DOHH2 (cell line): ENCODE results near the gene SLC6A13.

Experiments
- H3F3A ChIP-seq: fragments of 200-600 bp; sonication (generic), shearing (Covaris generic); 2 replicates; pipeline ENCODE4 v1.6.0; 2016; ENCODE audit warnings: antibody characterized with exemption, mild to moderate bottlenecking; ENCODE audit not compliant: control insufficient read depth, insufficient read depth
- H3K27ac ChIP-seq: fragments of 200-600 bp; sonication (generic); 2 replicates; pipeline ENCODE4 v1.5.1; 2014; ENCODE audit warnings: low read depth, mild to moderate bottlenecking, low read length, moderate library complexity
- H3K27me3 ChIP-seq: fragments of 200-600 bp; sonication (generic); 2 replicates; pipeline ENCODE4 v1.6.1; 2014; ENCODE audit warnings: mild to moderate bottlenecking, low read length, mixed read lengths; ENCODE audit not compliant: control insufficient read depth
- H3K36me3 ChIP-seq: fragments of 200-600 bp; sonication (generic); 2 replicates; pipeline ENCODE4 v1.6.1; 2014; ENCODE audit warnings: mild to moderate bottlenecking, low read length, moderate library complexity, mixed read lengths; ENCODE audit not compliant: control insufficient read depth
- H3K4me1 ChIP-seq: fragments of 200-600 bp; sonication (generic); 2 replicates; pipeline ENCODE4 v1.6.1; 2014; ENCODE audit warnings: mild to moderate bottlenecking, low read length, mixed read lengths; ENCODE audit not compliant: control insufficient read depth
- H3K4me2 ChIP-seq: fragments of 200-600 bp; sonication (generic); 2 replicates; pipeline ENCODE4 v1.6.0; 2014; ENCODE audit warnings: mild to moderate bottlenecking, low read length, moderate library complexity
- H3K4me3 ChIP-seq: fragments of 200-600 bp; sonication (generic); 2 replicates; pipeline ENCODE4 v1.5.1; 2014; ENCODE audit warnings: mild to moderate bottlenecking, low read length, mixed read lengths
- H3K79me2 ChIP-seq: fragments of 200-600 bp; sonication (generic); 2 replicates; pipeline ENCODE4 v1.6.1; 2014; ENCODE audit warnings: mild to moderate bottlenecking, low read length, mixed read lengths; ENCODE audit not compliant: control insufficient read depth
- H3K9me2 ChIP-seq: fragments of 200-600 bp; sonication (generic); replicated peaks from 2 replicates; pipeline ENCODE4 v1.6.1; 2014; ENCODE audit warnings: mild to moderate bottlenecking, low read length, mixed read lengths; ENCODE audit not compliant: control insufficient read depth
- H3K9me3 ChIP-seq: fragments of 200-600 bp; sonication (generic); 2 replicates; pipeline ENCODE4 v1.6.1; 2014; ENCODE audit warnings: antibody characterized with exemption, low read length, mixed read lengths; ENCODE audit not compliant: control insufficient read depth, insufficient read depth
- H4K20me1 ChIP-seq: fragments of 200-600 bp; sonication (generic); 2 replicates; pipeline ENCODE4 v1.6.0; 2014; ENCODE audit warnings: low read depth, mild to moderate bottlenecking, antibody characterized with exemption, low read length, moderate library complexity; ENCODE audit not compliant: control insufficient read depth, insufficient read depth
- EZH2phosphoT487 ChIP-seq: fragments of 200-600 bp; sonication (generic); IDR thresholded peaks from 2 replicates; pipeline ENCODE4 v1.6.1; 2017; ENCODE audit warnings: borderline replicate concordance, mild to moderate bottlenecking, antibody characterized with exemption, low read length, moderate library complexity, mixed read lengths
- TF ChIP-seq, protein P1 (sequence below): fragments of 200-600 bp; sonication (generic); IDR thresholded peaks from one replicate; pipeline ENCODE4 v1.5.1; 2014; ENCODE audit warnings: antibody characterized with exemption, mild to moderate bottlenecking, low read depth, low read length; ENCODE audit not compliant: poor library complexity, severe bottlenecking

SLC6A13 gene

DNA sequence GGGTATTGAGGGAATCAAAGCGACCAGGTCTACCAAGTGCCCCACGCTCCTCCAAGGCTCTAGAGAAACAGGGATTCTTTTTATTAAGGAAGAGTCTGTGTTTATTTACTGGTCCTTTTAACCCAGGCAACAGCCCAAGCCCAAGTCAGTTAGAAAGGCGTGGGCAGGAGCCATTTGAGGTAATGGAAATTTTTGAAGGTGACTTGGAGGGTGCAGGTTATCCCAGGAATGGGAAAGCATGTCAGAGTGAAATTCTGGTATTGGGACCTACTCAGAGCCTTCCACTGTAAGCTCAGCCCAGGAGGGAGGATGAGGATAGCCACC is 51.5 kb downstream of the SLC6A13 start:
- TF ChIP-seq, protein P1, sequence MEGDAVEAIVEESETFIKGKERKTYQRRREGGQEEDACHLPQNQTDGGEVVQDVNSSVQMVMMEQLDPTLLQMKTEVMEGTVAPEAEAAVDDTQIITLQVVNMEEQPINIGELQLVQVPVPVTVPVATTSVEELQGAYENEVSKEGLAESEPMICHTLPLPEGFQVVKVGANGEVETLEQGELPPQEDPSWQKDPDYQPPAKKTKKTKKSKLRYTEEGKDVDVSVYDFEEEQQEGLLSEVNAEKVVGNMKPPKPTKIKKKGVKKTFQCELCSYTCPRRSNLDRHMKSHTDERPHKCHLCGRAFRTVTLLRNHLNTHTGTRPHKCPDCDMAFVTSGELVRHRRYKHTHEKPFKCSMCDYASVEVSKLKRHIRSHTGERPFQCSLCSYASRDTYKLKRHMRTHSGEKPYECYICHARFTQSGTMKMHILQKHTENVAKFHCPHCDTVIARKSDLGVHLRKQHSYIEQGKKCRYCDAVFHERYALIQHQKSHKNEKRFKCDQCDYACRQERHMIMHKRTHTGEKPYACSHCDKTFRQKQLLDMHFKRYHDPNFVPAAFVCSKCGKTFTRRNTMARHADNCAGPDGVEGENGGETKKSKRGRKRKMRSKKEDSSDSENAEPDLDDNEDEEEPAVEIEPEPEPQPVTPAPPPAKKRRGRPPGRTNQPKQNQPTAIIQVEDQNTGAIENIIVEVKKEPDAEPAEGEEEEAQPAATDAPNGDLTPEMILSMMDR = no peak
- Histone ChIP-seq H3K36me3 (no peaks in the 10 kb centered on the region), H3K79me2 (no peaks in the 10 kb centered on the region), H3F3A (no peaks in the 10 kb centered on the region), H3K27me3 (peaks cover 43% of the 10 kb centered on the region), H3K4me2 (no peak overlapping the region), H3K9me2 (no peaks in the 10 kb centered on the region), H3K9me3 (no peaks in the 10 kb centered on the region), H4K20me1 (no peaks in the 10 kb centered on the region), H3K4me1 (peaks cover 27% of the 10 kb centered on the region), H3K4me3 (no peak overlapping the region), H3K27ac (no peak overlapping the region)

DNA sequence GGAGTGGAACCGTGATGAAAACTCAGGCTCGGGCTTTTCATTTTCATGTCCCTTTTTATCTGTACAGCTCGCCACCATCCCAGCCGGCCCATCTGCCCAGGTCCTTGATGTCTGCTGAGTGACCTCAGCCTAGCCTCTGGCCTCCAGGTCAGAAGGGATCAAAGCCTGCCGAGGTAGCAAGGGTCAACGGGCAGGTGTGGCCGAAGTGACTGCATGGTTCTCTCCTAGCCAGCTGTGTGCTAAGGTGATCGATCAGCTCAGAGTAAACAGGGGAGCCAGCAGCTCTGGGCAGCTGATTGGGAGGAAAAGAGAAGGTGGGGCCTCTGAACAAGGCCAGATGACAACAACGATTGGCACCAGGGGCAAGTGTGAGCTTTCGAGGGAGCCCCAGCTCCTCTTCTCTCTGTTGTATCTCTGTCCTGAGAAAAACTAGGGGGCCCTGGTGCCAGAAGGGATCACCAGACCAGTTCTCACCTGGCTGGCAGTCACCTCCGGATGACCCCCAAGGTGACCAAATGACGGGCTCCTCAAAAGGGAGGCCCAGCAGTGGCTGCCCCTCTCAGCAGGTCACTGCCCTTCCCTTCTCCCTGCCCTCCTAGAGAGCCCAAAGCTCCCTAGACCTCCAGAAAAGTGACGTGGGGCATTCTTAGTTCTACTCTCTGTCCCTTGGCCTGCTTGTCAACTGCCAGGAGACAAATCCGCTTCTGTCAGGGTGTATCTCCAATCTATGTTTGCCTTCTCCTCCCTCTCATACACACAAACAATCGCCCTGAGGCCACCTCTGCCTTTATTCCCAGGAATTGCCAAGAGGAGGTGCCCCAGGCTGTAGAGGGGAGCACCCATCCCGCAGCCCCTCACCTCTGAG is 52.1 kb downstream of the SLC6A13 start:
- no peaks in the 10 kb centered on the region for H3K9me3 ChIP-seq
- peaks cover 39% of the 10 kb centered on the region for H3K27me3 ChIP-seq
- no peaks in the 10 kb centered on the region for H3K79me2 ChIP-seq
- no peaks in the 10 kb centered on the region for H4K20me1 ChIP-seq
- peaks cover 26% of the 10 kb centered on the region for H3K4me1 ChIP-seq
- H3K4me2 ChIP-seq = no peak overlapping the region
- no peaks in the 10 kb centered on the region for H3F3A ChIP-seq
- H3K36me3 ChIP-seq = no peaks in the 10 kb centered on the region
- no peak overlapping the region for H3K27ac ChIP-seq
- H3K4me3 ChIP-seq = no peak overlapping the region
- H3K9me2 ChIP-seq = no peaks in the 10 kb centered on the region
- TF ChIP-seq, protein P1 = no peak
- TF ChIP-seq EZH2phosphoT487 = no peak

DNA sequence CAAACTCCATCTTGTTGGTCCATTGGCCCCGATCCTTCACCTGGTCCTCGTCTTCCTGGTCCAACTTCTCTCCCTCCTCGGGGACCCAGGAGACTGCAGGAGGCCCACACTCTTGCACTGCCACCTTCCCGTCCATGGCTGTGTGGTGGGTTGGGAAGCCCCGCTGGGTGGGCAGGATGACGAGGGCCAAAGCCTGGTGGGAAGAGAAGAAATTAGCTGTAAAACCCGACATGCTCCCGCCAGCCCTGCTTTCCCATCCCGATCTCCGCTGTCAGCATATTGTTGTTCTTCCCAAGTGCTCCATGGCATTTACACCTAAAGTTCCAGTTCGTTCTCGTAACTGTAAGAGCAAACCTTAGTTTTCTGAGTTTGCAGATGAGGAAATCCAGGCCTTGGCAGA is 52.8 kb downstream of the SLC6A13 start:
- Histone ChIP-seq H3K36me3 (no peaks in the 10 kb centered on the region), H3K79me2 (no peaks in the 10 kb centered on the region), H3K9me2 (no peaks in the 10 kb centered on the region), H3K4me3 (no peak overlapping the region), H3K27ac (no peak overlapping the region), H3F3A (no peaks in the 10 kb centered on the region), H4K20me1 (no peaks in the 10 kb centered on the region), H3K9me3 (no peaks in the 10 kb centered on the region), H3K4me2 (no peak overlapping the region), H3K27me3 (peaks cover 33% of the 10 kb centered on the region), H3K4me1 (peaks cover 20% of the 10 kb centered on the region)
- TF ChIP-seq, protein P1 = no peak
- no peak for TF ChIP-seq EZH2phosphoT487
